GM04504 (cell line): ENCODE results near the gene TTC39B.
"Not testable (repeated sequence)": the region's sequence is repeated elsewhere in the genome, so short reads cannot be mapped to it uniquely, and the experiment has no call there.

Source experiments
- DNase-seq: peaks from one replicate; pipeline ENCODE4 v3.0.0-alpha.2; 2012; ENCODE audit warnings: low read depth

The TTC39B gene

DNA sequence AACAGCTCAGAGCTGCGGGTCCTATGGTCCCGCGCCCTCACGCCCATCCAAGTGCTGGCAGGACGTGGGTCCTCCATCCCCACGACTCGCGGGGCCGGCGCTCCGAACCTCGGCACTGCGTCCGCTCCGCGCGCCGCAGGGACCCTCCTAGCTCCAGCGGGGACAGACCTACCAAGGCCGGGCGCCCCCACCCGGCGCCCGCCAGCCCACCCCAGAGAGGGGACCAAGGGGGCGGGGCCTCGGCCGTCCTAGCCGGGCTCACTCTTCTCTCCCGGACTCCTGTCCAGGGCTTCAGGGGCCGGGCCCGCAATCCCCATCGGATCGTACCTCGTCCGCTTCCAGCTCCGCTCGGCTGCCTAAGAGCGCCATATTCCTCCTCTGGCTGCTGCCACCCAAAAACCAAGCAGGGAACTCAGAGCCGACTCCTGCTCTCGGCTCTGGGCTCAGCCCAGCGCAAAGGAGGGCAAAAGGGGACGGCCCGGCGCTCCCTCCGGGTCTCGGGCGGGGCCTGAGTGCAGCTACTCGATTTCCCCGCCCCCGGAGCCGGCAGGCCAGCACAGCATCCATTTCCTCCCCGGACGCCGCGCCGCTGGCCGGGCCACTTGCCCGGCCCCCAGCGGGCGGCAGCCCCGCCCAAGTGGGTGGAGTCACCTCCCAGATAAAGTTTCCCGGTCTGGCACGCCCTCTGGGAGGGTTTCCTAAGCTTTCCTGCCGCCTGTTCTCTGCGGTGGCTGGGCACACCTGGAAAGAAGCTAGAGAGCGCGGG lies at the start of gene TTC39B:
TSS of gene TTC39B (minus strand) at position 460 of the 766 bp plus-strand sequence. CDS start at position 369, 91 bp downstream.
- DNase-seq, result peak; percentile 88

DNA sequence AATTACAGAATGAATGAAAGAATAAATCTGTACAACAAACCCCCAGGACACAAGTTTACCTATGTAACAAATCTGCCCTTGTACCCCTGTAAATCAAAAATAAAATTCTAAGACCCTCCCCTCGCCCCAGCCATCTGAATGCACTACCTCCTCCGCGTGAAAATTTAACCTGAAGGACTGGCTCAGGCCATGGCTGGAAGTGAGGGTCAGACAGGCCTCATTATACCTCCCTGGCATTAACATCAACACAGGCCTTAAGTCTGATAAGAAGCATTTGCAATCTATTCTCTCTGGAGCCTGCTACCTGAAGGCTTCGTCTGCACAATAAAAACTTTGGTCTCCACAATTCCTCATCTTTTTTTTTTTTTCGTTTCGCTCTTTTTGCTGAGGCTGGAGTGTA lies 48.7 kb upstream of the TTC39B start:
- no peak for DNase-seq

DNA sequence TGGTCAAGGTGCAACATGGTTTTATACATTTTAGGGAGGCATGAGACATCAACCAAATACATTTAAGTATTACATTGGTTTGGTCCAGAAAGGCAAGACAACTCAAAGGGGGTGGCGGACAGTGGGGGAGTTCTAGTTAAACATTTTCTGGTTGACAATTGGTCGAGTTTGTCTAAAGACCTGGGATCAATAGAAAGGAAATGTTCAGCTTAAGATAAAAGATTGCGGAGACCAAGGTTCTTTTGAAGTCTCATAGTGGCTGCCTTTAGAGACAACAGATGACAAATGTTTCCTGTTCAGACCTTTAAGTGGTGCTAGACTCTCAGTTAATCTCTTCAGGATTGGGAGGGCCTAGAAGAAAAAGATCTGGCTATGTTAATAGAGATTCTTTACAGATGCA lies 47.7 kb upstream of the TTC39B start:
- DNase-seq, result no peak

DNA sequence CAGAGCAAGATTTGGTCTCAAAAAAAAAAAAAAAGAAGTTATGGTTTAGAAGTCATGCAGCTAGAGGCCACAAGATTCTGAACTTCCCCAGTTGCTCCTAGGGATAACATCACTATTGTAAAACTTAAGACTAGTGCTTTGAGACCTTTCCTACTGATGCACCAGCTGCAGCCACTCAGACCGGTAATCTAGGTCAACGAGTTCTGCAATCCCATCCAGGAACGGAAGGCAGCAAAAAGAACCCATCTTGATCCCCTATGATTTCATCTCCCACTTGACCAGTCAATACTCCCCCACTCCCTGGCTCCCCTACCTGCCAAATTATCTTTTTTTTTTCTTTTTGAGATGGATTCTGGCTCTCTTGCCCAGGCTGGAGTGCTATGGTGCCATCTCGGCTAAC lies 46.9 kb upstream of the TTC39B start:
- no peak for DNase-seq

DNA sequence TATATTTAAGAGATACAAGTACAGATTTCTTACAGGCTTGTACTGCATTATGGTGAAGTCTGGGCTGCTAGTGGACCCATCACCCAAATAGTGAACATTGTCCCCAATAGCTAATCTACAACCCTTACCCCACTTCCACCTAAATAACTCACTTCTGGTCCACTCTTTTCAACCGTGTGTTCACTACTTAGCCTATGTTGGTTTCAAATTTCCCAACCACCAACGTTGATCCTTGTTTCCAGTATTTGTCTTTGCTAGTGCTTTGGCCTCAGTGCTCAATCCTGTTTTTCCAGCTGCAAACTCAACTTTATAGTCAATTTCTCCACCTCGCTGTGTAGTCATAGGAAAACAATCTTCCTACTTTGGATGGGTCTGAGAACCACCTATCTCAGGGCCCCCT lies 45.3 kb upstream of the TTC39B start:
- DNase-seq, result no peak

DNA sequence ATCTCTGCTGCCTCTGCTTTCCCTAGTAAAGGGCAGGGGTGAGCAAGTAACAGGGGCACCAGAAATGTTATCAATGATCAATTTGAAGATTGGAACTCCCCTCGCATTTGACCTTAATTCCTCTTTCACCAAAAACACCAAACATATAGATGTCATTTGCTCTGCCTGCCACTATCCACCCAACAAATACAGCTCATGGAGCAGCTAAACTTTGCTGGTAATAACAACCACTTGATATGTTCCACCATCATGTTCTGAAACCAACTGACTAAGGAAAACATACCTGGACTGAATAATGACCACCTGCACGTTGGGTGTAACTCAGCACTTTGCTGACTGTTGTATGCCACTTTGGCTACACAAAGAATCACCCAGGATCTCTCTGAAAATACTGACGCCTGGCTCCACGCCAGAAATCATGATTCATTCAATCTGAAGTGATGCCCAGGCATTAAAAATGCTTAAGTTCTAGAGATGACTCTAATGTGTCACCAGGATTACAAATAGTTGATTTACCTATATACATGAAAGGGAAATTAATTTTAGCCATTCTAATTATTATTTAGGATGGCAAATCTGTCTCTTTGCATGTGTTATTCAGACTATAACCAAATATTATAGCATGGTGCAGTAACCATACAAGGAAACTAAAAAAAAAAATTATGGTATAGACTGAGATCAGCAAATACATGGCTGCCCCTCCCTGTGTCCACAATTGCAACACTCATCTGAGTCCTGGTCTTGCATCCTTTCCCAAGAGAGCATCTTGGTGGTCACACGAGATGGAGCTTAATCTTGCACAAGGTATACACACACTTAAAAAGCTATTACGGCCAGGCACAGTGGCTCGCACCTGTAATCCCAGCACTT lies 43.1 kb upstream of the TTC39B start:
- no peak for DNase-seq

DNA sequence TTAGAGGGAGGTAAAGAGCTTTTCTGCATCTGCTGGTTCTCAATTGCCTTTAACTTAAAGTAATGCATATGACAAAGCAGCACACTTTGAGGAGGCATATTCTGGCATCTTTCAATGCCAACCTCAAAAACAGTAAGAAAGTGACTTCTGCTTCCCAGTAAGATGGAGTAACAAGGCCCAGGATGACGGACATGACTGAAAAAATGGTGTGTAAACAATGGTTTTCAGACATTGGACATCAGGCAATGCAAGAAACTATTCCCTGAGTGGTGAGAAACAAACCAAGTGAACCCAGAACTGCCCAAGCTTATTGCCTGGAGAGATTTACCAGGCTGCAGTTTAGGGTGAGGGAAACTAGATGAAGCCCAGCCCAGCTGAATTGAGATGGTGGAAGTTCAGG lies 39.8 kb upstream of the TTC39B start:
- no peak for DNase-seq

DNA sequence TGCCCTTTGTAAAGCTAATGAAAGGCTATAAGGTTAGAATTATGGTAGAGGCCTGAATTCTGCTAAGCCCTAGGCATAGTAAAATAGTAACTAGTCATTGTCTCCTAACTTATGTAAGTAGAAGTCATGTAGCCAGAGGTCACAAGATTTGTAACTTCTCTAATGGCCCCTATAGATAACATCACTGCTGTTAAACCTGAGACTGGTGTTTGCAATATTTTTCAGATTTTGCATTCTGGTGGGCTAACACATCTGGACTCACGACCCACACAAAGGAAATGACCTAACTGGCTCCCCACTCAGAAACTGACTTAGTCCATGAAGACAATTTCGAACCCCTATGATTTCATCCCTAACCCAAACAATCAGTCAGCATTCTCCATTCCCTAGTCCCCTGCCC lies 37.2 kb upstream of the TTC39B start:
- no peak for DNase-seq

DNA sequence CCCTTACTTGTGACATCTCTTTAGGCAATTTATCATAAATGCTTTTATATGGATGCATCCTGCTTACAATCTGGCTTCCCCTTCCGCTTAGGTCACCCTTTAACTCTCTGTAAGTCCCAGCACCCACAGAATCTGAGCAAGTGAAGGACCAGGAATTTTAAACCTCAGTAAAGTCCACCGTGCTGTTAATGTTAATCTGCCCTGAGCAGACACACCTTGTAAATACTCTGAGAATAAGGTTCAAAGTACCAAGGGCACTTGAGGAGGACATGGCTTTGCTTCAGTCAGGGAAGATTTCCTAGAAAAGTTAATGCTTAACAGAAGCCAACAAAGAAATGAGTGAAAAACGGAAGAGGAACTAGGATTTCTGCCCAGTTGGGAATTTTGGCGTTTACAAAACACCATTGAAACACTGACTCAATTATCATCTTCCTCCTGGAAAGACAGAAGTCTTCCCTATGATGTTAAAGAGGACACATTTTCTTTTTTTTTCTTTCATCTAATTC lies 26.4 kb upstream of the TTC39B start:
- DNase-seq, result no peak

DNA sequence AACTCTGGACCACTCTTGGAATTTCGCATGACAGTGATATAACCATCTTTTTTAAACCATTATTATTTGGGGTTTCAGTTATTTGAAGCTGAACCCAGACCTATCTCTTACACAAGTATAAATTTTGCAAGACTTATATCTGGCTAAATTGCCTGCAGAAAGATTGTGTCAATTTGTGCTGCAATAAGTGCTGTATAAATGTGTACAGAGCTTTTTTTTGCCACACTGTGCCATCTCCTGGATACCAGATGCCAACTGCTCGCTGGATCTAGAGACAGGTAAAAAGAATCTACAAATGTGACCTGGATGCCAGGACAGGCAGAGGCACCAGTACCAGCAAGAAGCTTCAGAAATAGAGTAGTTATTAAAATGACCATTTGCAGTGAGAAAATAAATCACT lies 25.9 kb upstream of the TTC39B start:
- DNase-seq, result no peak

DNA sequence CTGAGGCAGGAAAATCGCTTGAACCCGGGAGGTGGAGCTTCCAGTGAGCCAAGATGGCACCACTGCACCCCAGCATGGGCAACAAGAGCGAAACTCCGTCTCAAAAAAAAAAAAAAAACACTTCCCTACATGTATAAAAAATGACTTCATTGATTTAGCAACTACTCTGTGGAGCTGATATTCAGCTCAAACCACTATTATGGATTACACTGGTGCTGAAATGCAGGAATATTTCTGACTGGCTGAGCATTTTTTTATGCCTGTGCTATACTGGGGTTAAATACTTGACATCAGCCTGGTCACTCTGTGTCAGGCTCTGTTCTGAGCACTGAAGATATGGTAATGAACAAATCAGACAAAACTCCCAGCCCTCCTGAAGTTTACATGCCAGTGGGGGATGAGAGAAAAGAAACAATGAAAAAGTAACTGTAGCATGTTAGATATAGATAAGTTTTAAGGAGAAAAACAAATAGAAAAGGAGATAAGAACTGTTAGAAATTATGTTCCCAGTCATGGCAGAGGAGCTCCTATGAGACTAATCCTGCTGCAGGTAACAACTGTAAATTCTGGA lies 22.6 kb upstream of the TTC39B start:
- DNase-seq, result no peak

DNA sequence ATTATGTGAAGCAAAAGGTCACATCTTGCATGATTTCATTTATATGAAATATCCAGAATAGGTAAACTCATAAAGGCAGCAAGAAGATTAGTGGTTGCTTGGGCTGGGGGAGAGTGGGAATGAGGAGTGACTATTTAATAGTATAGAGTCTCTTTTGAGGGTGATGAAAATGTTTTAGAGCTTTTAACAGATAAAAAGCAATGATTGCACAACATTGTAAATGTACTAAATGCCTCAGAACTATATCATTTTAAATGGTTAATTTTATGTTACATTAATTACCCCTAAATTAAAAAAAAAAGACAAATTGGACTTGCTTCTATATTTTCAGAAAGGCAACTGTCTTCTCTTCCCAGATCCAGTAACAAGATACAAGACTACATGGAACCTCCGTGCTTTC lies 21.9 kb upstream of the TTC39B start:
- no peak for DNase-seq

DNA sequence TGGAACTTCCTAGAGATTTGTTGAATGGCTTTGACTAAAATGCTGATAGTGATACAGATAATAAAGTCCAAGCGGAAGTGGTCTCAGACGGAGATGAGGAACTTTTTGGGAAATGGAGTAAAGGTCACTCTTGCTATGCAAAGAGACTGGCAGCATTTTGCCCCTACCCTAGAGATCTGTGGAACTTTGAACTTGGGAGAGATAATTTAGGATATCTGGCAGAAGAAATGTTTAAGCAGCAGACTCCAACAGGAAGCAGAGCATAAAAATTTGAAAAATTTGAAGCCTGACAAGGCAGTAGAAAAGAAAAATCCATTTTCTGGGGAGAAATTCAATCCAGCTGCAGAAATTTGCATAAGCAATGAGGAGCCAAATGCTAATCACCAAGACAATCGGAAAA lies 15.7 kb upstream of the TTC39B start:
- not testable (repeated sequence) for DNase-seq

DNA sequence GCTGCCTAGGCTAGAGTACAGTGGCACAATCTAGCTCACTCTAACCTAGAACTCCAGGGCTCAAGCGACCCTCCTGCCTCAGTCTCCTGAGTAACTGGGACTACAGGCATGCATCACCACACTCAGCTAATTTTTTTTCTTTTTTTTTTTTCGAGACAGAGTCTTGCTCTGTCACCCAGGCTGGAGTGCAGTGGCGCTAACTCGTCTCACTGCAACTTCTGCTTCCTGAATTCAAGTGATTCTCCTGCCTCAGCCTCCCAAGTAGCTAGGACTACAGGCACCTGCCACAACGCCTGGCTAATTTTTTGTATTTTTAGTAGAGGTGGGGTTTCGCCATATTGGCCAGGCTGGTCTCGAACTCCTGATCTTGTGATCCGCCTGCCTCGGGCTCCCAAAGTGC lies 12.6 kb upstream of the TTC39B start:
- not testable (repeated sequence) for DNase-seq

DNA sequence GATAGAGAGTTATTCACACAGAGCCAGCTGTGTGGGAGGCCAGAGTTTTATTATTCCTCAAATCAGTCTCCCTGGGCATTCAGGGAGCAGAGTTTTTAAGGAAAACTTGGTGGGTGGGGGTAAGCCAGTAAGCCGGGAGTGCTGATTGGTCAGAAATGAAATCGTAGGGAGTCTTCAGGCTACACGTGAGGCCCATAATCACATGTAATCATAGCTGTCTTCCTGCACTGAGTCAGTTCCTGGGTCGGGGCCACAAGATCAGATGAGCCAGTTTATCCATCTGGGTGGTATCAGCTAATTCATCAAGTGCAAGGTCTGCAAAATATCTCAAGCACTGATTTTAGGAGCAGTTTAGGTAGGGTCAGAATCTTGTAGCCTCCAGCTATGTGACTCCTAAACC lies 10.8 kb upstream of the TTC39B start:
- no peak for DNase-seq

DNA sequence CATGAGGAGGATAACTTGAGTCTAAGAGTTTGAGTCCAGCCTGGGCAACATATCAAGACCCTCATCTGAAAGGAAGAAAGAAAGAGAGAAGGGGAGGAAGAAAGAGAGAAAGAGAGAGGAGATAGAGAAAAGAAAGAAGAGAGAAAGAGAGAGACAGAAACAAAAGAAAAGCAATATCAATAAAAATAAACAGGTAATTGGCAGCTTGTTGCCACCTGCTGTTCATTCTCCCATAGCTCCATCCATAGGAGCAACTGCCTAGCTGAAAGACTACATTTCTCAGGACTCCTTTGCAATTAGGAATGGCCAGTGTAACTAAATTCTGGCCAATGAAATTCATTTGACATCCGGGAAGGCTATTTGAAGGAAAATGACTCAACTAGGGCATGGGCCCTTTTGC lies 4.6 kb upstream of the TTC39B start:
- no peak for DNase-seq

DNA sequence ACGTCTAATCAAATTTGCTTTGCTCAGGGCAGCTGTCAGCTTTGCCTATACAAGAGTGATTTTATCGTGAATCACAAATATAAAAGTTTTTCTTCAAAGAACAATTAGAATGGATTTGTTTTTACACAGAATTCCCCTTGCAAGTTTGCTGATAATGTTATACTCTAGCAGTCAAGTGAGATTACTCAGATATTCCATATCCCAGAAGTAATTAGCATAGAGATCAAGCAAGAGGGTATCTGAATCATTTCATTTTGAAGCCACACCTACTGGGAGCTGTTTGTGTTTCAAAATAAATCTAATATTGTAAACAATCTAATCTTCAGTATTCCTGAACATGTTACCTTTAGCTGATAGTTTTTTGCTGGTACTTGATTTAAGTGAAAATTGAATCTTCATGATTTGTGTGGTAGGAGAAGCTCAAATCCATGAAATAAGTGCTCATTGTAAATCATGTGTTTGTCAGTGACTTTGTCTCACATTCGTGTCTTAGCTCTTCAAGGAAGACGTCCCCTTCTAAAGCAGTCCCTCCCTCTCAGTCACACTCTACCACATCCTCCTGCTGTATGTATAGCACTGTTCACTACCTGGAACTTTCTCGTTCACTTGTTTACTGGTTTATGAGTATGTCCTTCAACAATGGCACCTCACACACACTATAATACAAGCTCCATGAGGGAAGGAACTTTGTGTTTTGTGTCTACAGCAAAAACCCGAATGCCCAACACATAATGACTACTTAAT lies 3.3 kb upstream of the TTC39B start:
- DNase-seq, result no peak

DNA sequence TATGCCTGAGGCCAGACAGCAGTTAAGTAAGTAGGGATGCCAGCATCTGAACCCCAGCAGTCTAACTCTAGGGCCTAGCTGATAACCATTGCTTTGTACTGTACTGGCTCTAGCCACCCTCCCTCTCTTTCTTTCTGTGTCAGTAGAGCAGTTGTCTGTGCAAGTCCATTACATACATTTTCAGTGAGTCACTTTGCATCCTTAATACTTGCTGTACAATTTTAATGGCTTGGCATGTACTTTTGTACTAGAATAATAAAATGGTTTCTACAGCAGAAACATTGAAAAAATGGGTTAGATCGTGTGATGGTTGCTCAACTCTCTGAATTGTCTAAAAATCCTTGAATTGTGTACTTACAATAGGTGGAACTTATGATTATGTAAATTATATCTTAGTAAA lies 1.5 kb upstream of the TTC39B start:
- peak; percentile 32 for DNase-seq

DNA sequence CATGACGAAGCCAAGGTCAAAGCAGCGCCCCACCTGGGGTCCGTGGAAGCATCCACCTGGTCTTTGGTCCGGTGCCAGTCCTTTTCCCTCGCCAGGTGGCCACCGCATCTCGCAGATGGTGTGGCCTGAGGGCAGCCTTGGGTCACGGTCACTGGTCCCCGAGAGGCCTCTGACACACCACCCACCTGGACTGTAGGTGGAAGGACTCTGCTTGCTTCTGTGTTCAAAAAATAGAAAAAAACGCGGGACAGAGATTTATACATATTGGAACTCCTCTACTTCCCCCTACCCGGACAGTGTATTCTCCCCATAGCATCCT lies 466 bp upstream of the TTC39B start:
- no peak for DNase-seq

DNA sequence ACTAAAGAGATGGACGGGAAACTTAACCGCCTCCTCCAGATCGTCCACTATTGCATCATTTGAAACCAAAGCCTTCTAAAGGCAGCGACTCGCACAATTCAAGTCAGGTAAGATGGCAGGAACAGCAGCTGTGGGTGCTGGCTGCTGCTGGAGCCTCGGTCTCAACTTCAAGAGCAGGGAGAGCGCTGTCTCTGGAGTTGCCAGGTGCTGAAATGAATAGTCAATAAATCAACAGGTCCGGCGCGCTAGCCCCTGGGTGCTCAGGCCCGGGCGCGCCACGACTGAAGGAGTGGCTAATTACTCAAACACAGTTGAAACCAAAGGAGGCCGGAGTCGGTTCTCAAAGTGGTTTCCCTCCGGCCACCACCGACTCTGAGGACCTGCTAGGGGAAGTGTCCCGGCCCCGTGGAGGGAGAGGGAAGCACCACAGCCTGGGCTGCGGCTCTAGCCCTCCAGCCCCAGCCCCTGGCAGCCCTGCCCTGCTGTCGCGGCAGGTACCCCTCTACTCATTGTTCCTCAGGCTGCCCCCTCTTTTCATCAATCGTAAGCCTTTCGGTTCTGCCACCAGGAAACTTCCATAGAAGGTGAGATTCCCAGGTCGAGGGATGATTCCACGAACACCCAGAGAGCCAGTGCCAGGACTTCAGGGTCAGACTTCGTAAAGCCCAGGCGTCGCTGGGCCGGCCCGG lies 804 bp downstream of the TTC39B start:
- peak; percentile 25 for DNase-seq

DNA sequence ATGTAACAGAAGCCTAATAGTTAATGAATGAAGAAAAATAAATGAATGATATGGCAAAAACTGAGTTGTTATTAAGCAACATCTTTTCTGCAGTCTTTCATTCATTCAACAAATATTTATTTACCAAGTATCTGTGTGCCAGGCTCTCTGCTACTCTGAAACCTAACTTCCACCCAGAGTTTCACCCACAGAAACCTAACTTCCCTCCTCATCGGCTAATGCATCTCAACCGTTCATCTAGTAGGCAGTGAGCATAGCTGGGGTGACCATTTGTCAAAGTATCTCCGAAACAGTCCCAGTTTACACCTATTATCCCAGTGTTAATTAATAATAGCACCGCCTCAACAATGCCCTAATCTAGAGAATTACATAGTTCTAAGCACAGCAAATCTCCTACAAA lies 1.5 kb downstream of the TTC39B start:
- DNase-seq, result no peak

DNA sequence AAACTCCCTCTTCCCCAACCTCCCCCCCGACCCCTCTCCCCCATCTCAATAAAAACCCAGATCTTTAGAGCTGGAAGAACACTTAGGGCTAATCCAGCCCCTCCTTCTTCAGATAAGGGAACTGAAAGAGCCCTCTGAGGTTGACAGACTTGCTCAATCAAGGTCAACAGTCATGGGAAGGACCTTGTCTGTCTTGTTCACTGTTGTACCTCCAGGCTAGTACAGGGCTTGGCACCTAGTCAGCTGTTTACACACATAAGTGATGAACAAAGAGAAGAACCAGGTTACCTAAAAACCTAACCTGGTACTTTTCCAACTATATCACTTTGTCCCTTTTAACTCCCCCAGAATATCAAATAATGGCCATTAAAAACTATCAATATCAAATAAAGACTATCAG lies 2.4 kb downstream of the TTC39B start:
- DNase-seq, result no peak
